Lung (tissue), 12 donors: ENCODE data around the gene MLLT6. TPM values are rescaled to one million over a fixed set of nuclear protein-coding genes. Genes with fewer than 3 reads are reported as not detected.
A peak's percentile ranks its signal among the peaks of the same experiment; 100 is the strongest.

ENCODE experiments used
- ATAC-seq: fragments of 200-7000 bp; cut with Tn5 transposase; one replicate; pipeline ENCODE4 v1.9.1; 2020; ENCODE audit warnings: moderate number of reproducible peaks; ENCODE audit not compliant: insufficient read depth, low FRiP score
- DNase-seq, 3 donors: peaks; one replicate each; pipeline ENCODE4 v3.0.0-alpha.2; 2013 to 2017
- H3K27ac ChIP-seq, 2 donors: one replicate each; pipeline ENCODE4 v1.5.1; 2013; ENCODE audit warnings: mild to moderate bottlenecking in 2 of 2, moderate library complexity in 2 of 2, control low read depth in 1 of 2, inconsistent platforms in 1 of 2, low read depth in 1 of 2, low read length in 1 of 2
- H3K27me3 ChIP-seq, 3 donors: one replicate each; pipeline ENCODE4 v1.5.1; 2013; ENCODE audit warnings: low read length in 2 of 3; ENCODE audit not compliant: control insufficient read depth in 3 of 3, insufficient read depth in 3 of 3
- H3K36me3 ChIP-seq, 4 donors: one replicate each; pipeline ENCODE4 v1.5.1; 2013; ENCODE audit warnings: low read length in 4 of 4, mild to moderate bottlenecking in 1 of 4, moderate library complexity in 1 of 4; ENCODE audit not compliant: control insufficient read depth in 4 of 4, insufficient read depth in 4 of 4
- H3K4me1 ChIP-seq, 5 donors: one replicate each; pipeline ENCODE4 v1.5.1; 2013; ENCODE audit warnings: low read length in 5 of 5, mild to moderate bottlenecking in 2 of 5, moderate library complexity in 1 of 5; ENCODE audit not compliant: control insufficient read depth in 5 of 5, insufficient read depth in 5 of 5
- H3K4me3 ChIP-seq: one replicate; pipeline ENCODE4 v1.5.1; 2013; ENCODE audit warnings: mild to moderate bottlenecking, control low read depth, moderate library complexity
- H3K9ac ChIP-seq, 2 donors: one replicate each; pipeline ENCODE4 v1.5.1; 2013; ENCODE audit warnings: low read length in 2 of 2, control low read depth in 1 of 2; ENCODE audit not compliant: insufficient read depth in 1 of 2
- H3K9me3 ChIP-seq, 4 donors: one replicate each; pipeline ENCODE4 v1.5.1; 2013; ENCODE audit warnings: low read length in 3 of 4, mild to moderate bottlenecking in 1 of 4, moderate library complexity in 1 of 4; ENCODE audit not compliant: control insufficient read depth in 4 of 4, insufficient read depth in 3 of 4
- WGBS, 2 donors: extraction: QIAGEN DNeasy Blood & Tissue Kit; methylation state at CpG; one replicate each; pipeline ENCODE4 v1.1.7; 2013; 5-methylcytosine and 5-hydroxymethylcytosine counted together
- polyA plus RNA-seq, 2 donors: library from polyadenylated mRNA; stranded (reverse); fragments of 200-250 nt; gene quantifications; one replicate each; pipeline ENCODE4 v1.2.1, GENCODE V29; 2013
- total RNA-seq, 2 donors: library from RNA; depleted of rRNA in 1 of 2; stranded (reverse); fragments of >200 nt in 1 of 2; gene quantifications; one replicate each; pipeline ENCODE4 v1.2.1, GENCODE V29; 2014 to 2021
- TF ChIP-seq, protein P1 (sequence below): IDR thresholded peaks from 2 replicates; pipeline ENCODE4 v1.5.1; 2012; ENCODE audit warnings: mild to moderate bottlenecking; ENCODE audit errors: control extremely low read depth, extremely low read depth
- donor health status: control.
- donor health status: control.
- donor health status: Bipolar disorder and iron deficiency.
- donor health status: healthy.
- donor health status: DM: yes; HTN: yes; CAD: no.

Gene MLLT6
- total and polyA plus RNA-seq, 4 donors = 64.0 to 108 (median 70.3) TPM

DNA sequence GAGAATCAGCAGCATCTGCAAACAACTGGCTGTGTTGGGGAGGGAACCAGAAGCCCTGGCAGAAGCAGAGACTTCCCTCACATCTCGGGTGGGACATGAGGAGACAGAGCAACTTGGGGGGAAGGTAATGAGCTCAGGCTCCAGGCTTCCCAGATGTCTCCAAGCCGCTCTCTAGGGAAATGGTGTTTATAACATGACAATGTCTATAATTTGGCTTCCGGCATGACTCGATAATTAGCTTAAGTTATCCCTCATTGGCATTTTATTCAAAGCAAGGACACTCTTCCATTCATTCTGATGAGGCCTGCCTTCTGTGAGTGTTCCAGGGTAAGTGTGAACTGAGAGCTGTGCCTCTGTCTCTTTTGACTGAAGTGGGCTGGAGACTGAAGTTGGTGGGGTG, 14.7 kb upstream of the MLLT6 start:
- Histone ChIP-seq H3K27ac (no peak overlapping the region), H3K4me3 (no peak overlapping the region), H3K9me3 (no peaks in the 10 kb centered on the region), H3K9ac (no peak overlapping the region), H3K27me3 (no peaks in the 10 kb centered on the region), H3K36me3 (no peaks in the 10 kb centered on the region), H3K4me1 (peaks cover 0 to 15% (median 11%) of the 10 kb centered on the region in 5 donors)
- WGBS, 2 donors = 71 to 81% methylated on average over 4 of the region's 4 CpGs
- TF ChIP-seq, protein P1, sequence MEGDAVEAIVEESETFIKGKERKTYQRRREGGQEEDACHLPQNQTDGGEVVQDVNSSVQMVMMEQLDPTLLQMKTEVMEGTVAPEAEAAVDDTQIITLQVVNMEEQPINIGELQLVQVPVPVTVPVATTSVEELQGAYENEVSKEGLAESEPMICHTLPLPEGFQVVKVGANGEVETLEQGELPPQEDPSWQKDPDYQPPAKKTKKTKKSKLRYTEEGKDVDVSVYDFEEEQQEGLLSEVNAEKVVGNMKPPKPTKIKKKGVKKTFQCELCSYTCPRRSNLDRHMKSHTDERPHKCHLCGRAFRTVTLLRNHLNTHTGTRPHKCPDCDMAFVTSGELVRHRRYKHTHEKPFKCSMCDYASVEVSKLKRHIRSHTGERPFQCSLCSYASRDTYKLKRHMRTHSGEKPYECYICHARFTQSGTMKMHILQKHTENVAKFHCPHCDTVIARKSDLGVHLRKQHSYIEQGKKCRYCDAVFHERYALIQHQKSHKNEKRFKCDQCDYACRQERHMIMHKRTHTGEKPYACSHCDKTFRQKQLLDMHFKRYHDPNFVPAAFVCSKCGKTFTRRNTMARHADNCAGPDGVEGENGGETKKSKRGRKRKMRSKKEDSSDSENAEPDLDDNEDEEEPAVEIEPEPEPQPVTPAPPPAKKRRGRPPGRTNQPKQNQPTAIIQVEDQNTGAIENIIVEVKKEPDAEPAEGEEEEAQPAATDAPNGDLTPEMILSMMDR = no peak
- DNase-seq = no peak
- ATAC-seq = no peak

DNA sequence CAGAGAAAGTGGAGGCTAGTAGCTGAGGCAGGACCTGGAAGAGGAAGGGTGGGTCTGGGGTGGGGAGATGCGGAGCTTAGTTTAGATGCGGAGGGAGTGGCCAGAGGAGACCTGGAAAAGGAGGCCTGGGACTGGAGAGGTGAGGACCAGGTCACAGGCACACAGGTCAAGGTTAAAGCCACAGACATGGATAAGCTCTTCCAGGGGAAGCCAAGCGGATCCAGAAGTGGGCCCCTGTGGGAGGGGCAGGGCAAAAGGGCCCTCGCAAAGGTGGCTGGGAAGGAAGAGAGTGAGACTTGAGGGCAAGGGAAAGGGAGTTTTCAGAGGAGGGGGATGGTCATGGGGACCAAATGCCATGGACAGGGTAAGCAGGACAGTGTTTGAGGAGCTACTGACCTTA, 13.9 kb upstream of the MLLT6 start:
- 81 to 87% methylated on average over 4 of the region's 4 CpGs for WGBS, 2 donors
- peaks cover 0 to 15% (median 11%) of the 10 kb centered on the region in 5 donors for H3K4me1 ChIP-seq
- no peak overlapping the region for H3K9ac ChIP-seq
- no peaks in the 10 kb centered on the region for H3K9me3 ChIP-seq
- H3K27ac ChIP-seq = peak overlapping the region in 1 of 2 donors; percentile 26
- no peaks in the 10 kb centered on the region for H3K27me3 ChIP-seq
- DNase-seq (no peak), ATAC-seq (no peak)
- no peaks in the 10 kb centered on the region for H3K36me3 ChIP-seq
- TF ChIP-seq, protein P1 = no peak
- no peak overlapping the region for H3K4me3 ChIP-seq

DNA sequence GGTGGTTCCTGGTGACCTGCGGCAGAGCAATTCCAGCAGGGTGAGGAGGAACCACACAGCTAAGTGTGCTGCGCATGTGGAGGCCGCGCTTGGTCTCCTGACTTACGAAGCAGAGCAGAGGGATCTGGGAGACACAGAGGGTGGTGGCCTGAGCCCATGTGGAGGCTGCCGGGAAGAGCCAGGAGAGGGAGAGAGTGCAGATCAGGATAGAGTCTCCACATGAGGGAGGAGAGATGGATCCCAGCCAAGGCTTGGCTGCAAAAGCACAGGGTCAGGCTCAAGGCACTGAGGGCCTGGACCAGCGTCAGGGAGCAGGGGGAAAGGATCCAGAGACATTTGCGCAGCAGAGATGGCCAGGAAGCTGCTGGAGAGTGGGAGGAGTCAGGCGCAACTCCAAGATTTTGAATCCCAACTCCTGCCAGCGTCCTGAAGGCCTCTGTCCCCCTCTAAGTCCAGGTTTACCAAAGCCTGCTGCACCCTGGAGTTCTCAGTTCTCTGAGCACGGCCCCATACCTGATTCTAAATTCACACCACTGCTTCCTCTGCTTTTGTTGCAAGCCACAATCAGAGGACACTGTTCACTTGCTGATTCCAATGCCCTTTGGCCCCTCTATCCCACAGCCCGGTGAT, 11.3 kb upstream of the MLLT6 start:
- peaks cover 0 to 13% (median 11%) of the 10 kb centered on the region in 5 donors for H3K4me1 ChIP-seq
- DNase-seq (peak; percentile 95 to 99 (median 96)), ATAC-seq (peak; percentile 49)
- 52 to 78% methylated on average over 12 of the region's 12 CpGs for WGBS, 2 donors
- H3K9ac ChIP-seq = peak overlapping the region in 1 of 2 donors; percentile 34
- peak overlapping the region; percentile 52 to 81 for H3K27ac ChIP-seq
- H3K27me3 ChIP-seq = no peaks in the 10 kb centered on the region
- no peaks in the 10 kb centered on the region for H3K9me3 ChIP-seq
- no peaks in the 10 kb centered on the region for H3K36me3 ChIP-seq
- no peak overlapping the region for H3K4me3 ChIP-seq
- TF ChIP-seq, protein P1 = no peak
